ENCODE measurements around the gene CHMP4B. TPM values are rescaled to one million over a fixed set of nuclear protein-coding genes. Genes with fewer than 3 reads are reported as not detected.

CHMP4B gene
- total RNA-seq, 1 donor from 2014 or later: 101 TPM

GRCh38 chr20:33812908-33813462 is 1.8 kb downstream of the CHMP4B start:
- no peak for DNase-seq (ENCODE audit: low spot score)
- intact Hi-C loops (cut with DNase I): loop anchor here (5.0 kb wide), 1 partner anchor 179 kb away; the partner anchor contains the start of gene RALY

DNA sequence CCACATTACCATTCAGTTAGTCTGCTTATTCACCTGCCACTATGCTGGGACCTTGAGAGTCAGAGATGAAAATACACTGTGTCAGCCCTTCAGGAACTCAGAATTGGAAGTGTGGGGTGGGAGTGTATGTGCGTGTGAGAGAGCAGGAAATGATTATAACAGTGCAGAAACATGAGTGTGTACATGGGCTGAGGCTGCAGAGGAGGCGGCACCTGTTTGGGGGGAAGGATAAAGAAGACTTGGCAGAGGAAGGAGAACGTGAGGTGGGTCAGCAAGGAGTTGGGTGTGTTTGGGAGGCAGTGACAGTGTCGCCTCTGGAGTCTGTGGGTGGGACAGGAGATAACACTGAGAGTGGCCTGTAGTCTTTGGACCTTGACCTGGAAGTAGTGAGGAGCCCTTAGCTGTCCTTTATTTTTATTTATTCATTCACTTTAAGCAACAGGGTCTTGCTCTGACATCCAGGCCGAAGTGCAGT is 3.1 kb downstream of the CHMP4B start:
- intact Hi-C loops (cut with DNase I): loop anchor here (5.0 kb wide), 1 partner anchor 178 kb away; the partner anchor contains the start of gene RALY
- DNase-seq (ENCODE audit: low spot score): no peak

DNA sequence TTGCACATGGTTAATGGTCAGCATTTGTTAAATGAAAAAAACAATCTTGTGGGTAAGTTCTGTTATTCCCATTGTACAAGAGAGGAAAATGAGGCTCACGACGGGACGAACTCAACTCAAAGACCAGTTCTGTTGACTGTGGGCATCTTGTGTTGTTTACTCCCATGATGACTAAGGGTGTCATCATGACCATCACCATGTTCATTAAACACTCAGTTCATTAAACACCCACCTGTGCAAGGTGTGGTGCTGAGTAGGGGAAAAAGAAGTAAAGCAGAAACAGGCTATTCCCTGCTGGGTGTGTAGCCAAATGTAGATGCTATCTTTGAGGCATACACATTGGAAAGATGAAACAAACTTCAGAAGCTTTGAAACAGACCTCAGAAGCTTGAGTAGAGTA is 4.5 kb downstream of the CHMP4B start:
- no peak for DNase-seq (ENCODE audit: low spot score)
- intact Hi-C loops (cut with DNase I): no loop called here

DNA sequence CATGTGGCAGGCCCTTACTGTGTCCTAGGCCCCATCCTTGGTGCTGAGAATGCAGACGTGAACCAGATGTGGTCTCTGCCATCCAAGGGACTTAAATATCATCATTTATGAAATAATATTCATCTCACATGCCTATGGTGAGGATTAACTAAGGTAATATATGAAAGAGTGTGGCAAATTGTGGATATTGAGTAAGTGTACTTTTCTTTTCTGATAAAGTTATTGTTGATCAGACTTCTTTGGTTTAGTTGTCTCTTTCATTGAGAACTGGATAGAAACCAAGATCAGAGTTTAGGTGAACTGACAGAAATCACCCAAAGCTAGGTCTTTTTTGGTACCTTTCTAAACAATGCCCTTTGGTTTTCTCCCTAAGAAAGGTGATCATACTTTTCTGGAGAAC is 5.0 kb downstream of the CHMP4B start:
- DNase-seq (ENCODE audit: low spot score): no peak
- intact Hi-C loops (cut with DNase I): no loop called here

GRCh38 chr20:33817411-33817810 is 6.3 kb downstream of the CHMP4B start:
- no peak for DNase-seq (ENCODE audit: low spot score)
- intact Hi-C loops (cut with DNase I): no loop called here

- intact Hi-C loops (cut with DNase I): no loop called here
- DNase-seq (ENCODE audit: low spot score): no peak
Observed at GRCh38 chr20:33819456-33819855, 8.3 kb downstream of the CHMP4B start.

GRCh38 chr20:33820362-33820761 is 9.2 kb downstream of the CHMP4B start:
- no peak for DNase-seq (ENCODE audit: low spot score)

GRCh38 chr20:33821270-33821836 is 10.2 kb downstream of the CHMP4B start:
- intact Hi-C loops (cut with DNase I): no loop called here
- DNase-seq (ENCODE audit: low spot score): no peak

More at GRCh38 chr20:33820362-33820761, 9.2 kb downstream of the CHMP4B start:
- intact Hi-C loops (cut with DNase I): no loop called here

DNA sequence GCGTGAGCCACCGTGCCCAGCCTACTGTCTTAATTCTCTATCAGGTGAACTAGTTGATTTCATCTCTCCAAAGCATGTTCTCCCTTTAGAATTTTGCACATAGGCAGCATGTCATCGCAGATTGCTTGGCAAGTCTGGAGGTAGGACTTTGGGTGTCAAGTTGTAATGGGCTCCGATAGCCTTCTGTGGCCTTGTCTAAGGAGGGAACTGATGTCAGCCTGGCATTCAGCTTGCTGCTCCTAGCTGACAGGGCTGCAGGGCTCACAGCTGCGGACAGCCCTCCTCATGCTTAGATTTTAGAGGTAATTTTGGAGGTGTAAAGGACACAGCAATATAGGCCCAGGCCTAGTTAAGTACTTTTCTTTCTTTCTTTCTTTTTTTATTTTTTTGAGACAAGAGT is 11.3 kb downstream of the CHMP4B start:
- intact Hi-C loops (cut with DNase I): no loop called here
- no peak for DNase-seq (ENCODE audit: low spot score)

DNA sequence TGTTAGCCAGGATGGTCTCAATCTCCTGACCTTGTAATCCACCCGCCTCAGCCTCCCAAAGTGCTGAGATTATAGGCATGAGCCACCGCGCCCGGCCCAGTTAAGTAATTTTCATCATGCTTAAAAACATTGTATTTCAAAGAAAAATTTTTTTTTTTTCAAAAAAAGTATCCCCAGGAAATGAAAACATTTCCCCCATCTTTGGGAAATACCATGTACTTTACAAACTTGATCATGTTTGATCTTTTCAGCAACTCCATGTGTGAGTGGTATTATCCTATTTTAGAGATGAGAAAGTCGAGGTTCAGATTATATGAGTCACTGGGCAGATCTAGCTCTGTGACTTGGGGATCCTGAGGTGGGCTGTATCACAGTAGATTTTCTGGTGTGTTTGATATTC is 11.8 kb downstream of the CHMP4B start:
- intact Hi-C loops (cut with DNase I): no loop called here
- no peak for DNase-seq (ENCODE audit: low spot score)

GRCh38 chr20:33824852-33825251 is 13.7 kb downstream of the CHMP4B start:
- intact Hi-C loops (cut with DNase I): no loop called here
- no peak for DNase-seq (ENCODE audit: low spot score)

GRCh38 chr20:33825340-33826269 is 14.5 kb downstream of the CHMP4B start:
- no peak for DNase-seq (ENCODE audit: low spot score)
- intact Hi-C loops (cut with DNase I): no loop called here

- DNase-seq (ENCODE audit: low spot score): no peak
- intact Hi-C loops (cut with DNase I): no loop called here
Observed at GRCh38 chr20:33826270-33826897, 15.2 kb downstream of the CHMP4B start.

DNA sequence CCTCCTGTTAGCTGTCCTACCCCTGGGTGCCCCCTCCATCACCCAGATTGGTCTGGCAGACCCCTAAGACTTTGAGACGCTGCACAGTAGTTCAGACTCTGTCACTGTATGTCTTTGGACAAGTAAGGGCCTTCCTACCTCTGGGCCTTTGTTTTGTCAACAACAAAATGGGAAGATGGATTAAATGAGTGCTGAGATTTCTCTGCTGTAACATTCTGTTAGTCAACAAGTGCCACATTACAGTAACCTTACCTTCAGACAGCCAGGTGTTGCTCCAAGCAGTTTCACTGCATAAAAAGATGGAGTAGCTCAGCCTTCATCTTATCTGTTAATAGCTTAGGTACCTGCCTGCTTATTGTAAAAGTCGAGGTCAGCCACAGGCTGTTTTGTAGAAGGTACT is 16.0 kb downstream of the CHMP4B start:
- intact Hi-C loops (cut with DNase I): no loop called here
- no peak for DNase-seq (ENCODE audit: low spot score)

- intact Hi-C loops (cut with DNase I): no loop called here
- DNase-seq (ENCODE audit: low spot score): no peak
Observed at GRCh38 chr20:33827634-33828325, 16.6 kb downstream of the CHMP4B start.

DNA sequence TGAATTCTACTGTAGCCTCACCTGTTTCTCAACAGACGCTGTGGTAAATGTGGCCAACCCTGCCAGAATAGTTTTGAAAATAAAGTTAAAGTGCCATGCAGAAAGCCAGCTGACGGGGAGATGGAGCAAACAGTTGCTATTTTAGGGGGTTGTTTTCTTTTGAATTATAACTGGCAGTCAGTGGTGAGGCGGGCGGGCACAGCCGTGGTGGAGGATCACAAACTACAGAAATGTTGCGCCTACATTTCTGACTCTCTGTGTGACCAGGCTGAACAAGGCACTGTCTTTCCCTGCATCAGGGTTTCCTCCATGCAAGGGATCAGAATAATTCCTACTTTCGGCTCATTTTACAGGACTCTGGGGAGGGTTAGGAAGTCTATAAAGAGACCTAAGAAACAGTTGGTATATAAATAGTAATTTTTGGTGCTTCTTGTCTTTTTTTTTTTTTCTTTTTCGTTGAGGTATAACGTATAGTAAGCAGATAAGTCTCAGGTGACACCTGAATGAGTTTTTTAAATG is 17.2 kb downstream of the CHMP4B start:
- intact Hi-C loops (cut with DNase I): no loop called here
- no peak for DNase-seq (ENCODE audit: low spot score)

GRCh38 chr20:33828967-33829560 is 17.9 kb downstream of the CHMP4B start:
- intact Hi-C loops (cut with DNase I): no loop called here
- DNase-seq (ENCODE audit: low spot score): no peak

DNA sequence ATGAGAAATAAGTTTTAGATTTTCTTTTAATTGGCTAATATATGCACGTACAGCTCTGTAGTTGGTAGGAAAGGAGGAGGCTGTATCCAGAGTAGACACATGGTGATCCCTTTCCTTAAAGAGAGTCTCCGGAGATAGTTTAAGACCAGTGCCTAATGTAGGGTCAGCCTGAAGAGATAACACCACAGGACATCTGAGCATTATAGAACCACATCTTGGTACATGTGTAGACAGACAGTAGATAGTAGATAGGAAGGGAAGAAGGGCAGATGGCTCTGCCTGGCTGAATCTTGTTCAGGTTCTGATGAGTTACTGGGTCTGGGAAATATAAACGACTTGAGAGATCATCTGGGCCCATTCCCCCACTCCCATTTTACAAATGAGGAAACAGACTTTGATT is 18.5 kb downstream of the CHMP4B start:
- intact Hi-C loops (cut with DNase I): no loop called here
- no peak for DNase-seq (ENCODE audit: low spot score)

DNA sequence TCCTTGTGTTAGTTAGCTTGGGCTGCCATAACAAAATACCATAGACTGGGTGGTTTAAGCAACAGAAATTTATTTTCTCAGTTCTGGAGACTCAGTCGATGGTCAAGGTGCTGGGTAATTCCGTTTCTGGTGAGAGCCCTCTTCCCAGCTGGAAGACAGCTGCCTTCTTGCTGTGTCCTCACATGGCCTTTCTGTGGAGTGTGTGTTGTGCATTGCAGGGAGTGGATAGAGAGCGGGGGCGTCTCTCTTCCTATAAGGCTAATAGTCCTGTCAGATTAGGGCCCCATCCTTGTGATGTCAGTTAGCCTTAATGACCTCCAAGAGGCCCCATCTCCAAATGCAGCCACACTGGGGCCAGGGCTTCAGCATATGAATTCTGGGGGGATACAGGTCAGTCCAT is 19.2 kb downstream of the CHMP4B start:
- intact Hi-C loops (cut with DNase I): no loop called here
- DNase-seq (ENCODE audit: low spot score): no peak
